GM18870 (cell line): Measurements from ENCODE around the gene FOXRED1.

Experiments used
- ATAC-seq: cut with Tn5 transposase; IDR thresholded peaks from one replicate; pipeline ENCODE4 v1.9.1; 2021; ENCODE audit warnings: moderate library complexity; ENCODE audit not compliant: unreplicated experiment

Gene FOXRED1

DNA sequence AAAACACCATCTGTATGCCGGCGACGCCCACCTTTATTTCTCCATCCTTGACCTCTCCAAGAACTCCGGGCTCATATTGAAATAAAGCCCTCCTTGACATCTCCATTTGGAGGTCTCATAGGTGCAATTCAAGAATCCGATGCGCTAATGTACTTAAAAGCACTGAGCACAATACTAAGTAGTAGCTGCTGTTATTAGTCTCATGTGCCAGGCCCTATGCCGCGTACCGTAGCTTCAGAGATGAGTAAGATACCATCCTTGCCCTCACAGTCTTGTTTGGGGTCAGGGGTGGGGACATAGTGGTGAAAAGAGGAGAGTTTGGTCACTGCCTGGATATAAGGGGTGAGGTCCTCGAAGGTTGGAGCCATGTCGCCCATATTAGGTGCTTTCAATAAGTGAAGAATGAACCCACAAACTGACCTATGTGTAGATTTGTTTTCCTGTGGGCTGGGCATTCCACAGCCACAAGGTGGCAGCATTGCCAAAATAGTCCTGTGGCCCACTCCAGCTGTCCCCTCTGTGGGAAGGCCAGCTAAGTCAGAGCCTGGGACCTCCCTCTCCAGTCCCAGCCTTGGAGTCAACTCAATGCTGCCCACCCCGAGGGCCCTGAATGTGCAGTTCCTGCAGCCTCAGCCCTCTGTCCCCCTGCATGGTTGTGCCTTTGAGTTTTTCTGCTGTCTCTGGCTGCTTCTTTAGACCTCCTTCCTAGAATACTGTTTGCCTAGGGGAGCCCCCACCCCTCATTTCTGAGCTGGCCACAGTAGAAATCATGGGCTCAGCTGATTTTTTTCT lies 41.4 kb downstream of the FOXRED1 start:
- ATAC-seq = peak; percentile 35

DNA sequence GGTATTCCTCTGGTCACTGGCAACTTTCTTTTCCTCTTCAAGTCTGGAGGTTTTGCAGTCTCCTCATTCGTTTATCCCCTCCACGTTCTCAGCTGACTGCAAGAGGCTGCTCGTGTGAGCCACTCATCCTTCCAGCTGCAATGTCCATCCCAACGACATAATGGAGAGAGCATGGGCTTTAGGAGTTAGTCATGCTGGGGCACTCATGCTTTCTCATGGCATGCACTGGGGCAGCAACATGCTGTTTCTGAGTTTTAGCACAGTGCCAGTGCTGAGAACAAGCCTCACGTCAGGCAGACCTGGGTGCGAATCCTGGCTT lies 42.0 kb downstream of the FOXRED1 start:
- ATAC-seq = no peak

DNA sequence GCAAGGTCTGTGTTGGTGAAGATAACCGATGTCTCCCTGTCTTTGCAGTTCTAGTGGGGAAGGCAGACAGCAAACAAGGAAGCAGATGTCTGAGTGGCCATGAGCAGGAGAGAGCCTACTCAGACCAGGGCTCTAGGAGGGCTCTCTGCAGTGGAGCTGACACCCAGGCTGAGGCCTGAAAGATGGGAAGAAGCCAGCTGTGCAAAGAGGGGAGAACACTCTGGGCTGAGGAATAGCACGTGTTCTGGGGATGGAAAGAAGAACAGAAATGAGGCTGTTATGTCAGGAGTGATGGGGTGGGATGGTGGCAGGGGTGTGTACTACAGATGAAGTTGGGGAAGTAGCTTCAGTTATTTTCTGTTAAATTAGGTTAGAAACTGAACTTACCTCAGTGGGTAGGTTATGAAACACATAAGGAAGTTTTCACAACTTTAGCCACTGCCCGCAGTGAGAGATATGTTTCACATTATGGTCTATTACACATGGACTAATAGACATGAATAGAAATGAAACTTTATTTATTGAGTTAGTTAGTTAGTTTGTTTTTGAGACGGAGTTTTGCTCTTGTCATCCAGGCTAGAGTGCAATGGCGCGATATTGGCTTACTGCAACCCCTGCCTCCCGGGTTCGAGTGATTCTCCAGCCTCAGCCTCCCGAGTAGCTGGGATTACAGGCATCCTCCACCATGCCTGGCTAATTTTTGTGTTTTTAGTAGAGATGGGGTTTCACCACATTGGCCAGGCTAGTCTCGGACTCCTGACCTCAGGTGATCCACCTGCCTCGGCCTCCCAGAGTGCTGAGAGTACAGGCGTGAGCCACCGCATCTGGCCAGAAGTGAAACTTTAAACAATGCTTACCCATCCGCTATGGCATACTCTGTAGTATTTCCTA lies 42.7 kb downstream of the FOXRED1 start:
- peak; percentile 66 for ATAC-seq

DNA sequence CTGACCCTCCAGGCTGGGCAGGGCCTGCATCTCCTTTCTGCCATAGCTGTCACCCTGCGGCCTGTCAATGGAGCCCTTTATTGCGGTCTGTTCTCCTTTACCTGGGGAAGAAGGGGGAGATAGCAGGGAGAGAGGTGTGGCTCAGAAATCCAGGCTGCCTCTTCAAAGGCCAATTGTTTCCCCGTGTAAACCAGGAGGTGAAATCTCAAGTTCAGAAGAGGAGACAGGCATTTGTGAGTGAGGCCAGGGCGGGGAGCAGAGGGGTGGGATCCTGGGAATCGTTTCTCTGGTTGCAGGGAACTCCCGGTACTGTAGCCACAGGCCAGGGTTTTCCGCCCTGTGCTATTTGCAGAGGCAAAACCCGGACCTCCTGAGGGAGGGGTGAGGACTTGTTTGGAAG lies 44.0 kb downstream of the FOXRED1 start:
- ATAC-seq = no peak

DNA sequence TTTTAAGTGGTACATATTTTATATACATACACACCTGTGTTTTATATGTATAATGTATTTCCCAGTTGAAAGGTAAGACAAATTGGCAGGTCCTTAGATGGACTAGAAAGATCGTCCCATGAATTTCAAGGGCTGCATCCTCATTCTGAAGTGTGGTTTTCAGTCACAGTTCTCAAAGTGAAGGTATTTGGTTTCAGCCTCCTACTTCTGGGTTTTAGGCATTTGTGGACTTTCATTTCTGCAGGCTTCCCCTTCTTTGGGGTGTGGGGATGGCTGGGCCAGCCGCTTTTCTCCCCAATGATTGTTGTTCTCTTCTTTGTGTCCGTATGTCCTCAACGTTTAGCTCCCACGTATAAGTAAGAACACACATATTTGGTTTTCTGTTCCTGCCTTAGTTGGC lies 44.9 kb downstream of the FOXRED1 start:
- ATAC-seq = no peak

DNA sequence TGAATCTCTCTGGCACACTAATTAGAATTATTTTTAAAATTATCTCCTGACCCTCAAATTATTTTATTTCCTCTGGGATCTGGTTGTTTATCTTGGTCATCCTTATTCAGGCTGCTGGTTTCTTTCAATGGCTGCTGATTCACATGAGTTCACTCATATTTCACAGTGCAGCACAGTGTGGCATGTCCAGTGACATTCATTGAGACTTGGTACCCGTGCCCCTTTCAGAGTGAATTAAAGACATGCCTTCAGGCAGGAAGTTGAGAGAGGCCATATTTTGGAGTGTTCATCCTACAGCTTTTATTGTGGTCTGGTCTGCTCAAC lies 48.4 kb downstream of the FOXRED1 start:
- ATAC-seq = no peak

DNA sequence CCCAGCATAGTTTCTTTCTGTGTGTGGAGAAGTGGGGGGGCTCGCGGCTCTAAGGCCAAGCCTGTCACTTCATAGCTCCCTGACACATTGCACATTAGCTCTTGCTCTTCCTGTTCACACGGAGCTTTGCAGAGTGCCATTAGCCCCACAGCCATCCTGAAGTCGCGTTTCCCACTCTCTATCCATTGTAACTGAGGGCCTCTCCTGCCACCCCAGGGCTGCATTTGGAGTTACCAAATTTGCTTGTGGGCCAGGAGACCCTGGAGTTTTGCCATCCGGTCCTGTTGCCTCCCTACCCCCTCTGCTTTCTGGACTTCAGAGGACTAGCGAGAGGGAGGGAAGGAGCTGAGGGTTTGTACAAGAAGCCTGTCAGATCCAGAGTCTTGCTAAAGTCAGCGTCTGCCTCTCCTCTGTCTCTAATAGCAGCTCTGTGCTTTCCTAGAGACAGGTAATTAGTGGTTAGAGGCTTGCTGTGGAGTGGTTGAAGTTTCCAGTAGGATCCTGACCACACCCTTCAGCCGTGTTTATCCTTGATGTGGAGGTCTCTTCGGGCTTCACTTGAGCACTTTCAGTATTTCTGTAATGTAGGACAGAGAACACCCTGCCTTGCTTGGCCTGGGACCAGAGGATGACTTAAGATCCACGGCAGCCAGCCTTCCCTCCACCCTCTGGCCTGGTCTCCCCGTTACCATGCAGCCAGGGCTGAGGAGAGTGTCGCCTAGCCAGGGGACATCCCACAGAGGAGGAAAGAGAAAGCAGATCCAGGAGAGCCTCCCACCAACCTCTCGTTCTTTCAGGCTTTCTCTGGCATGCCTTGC lies 49.0 kb downstream of the FOXRED1 start:
- ATAC-seq = peak; percentile 24

DNA sequence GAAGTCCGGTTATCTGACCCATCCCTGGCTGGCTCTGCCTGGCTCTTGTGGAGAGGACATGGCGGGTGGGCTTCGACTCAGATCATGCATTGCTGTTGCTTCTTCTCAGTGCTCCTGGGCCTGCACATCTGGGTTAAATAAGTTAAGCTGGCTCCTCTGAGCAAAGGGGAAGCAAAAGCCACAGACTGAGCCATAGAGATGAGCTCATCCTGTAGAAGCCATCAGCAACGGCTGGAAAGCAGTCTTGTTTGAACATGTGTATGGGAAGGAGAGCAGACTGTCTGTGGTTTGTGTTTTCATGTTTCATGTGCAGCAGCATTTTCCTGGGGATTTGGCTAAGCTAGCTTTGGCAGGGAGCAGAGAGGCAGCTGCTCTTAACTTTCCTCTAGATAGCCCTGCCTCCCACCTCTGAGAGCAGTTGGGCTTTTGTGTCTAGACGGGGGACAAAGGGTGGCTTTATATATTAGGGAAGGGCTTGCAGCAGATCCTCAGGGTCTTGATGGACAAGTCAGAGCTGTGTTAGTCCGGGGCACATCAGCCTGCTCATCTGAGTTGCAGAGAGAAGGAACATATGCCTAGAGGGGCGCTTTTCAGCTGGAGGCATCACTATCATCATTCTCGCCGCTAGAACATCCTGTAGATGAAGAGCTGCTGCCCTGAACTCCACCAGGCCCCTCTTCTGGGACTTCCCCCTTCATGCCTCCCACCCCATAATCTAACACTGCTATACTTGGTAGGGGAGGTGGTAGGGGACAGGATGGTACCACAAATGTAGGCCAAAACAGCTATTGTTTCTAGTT lies 49.8 kb downstream of the FOXRED1 start:
- ATAC-seq = peak; percentile 92

DNA sequence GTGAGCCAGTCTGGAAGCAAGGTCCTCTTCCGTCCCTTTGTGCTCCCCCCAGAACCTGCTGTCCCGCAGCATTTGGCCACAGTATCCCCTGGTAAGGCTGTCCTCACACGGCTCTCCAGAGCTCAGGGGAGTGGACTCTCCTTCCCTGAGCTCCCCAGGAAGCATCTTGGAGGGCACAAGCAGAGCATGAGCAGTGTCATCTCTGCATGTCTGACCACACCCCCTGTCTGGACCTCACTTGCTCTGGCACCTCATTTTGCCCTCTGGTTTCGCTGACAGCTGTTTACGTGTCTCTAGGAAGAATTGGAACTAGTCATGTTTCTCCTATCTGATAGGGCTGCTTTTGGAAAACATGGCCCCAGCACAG lies 50.4 kb downstream of the FOXRED1 start:
- no peak for ATAC-seq

DNA sequence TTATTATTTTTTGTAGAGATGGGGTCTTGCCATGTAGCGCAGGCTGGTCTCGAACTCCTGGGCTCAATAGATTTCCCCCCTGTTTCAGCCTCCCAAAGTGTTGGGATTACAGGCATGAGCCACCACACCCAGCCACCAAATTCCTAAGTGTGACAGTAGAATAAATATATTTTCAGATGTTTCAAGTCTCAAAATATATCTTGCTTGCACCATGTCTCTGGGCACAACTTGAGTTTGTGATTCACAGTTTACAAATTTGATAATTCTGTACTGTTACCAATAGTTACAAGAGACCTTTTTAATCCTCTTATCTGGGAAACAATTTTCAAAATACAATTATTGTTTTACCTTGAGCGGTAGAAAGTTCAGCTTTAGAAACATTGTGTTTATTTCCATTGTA lies 54.0 kb downstream of the FOXRED1 start:
- no peak for ATAC-seq

DNA sequence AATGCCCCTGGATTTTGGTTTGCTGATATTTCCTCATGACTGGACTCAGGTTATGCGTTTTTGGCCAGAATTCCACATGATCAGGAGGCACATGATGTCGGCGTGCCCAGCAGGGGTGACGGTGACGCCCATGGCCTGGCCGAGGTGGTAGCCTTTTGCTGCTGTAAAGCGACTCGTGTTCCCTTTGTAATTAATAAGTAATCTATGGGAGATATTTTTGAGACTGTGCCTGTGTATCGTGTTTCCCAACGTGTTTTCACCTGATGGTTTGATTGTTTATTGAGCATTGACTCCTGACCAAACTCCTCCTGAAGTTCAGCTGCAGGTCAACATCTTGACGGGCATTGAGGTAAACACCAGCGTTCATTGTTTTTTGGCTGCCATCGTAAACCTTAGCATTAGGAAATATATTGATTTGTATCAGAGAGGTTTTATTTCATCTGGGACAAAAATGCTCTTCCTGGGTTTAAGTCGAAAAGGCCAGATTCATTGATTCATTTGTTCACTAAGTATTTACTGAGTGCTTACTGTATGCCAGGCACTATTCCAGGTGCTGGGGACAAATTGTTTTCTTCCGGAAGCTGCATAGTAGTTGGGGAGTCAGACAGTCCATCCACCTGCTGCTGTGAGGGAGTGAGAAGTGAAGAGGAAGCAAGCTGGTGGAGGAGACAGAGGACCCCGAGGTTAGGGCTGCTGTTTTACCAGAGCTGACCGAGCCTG lies 58.5 kb downstream of the FOXRED1 start:
- ATAC-seq = no peak
